Measurements from ENCODE around the gene ATG16L1.

ATG16L1 gene

DNA sequence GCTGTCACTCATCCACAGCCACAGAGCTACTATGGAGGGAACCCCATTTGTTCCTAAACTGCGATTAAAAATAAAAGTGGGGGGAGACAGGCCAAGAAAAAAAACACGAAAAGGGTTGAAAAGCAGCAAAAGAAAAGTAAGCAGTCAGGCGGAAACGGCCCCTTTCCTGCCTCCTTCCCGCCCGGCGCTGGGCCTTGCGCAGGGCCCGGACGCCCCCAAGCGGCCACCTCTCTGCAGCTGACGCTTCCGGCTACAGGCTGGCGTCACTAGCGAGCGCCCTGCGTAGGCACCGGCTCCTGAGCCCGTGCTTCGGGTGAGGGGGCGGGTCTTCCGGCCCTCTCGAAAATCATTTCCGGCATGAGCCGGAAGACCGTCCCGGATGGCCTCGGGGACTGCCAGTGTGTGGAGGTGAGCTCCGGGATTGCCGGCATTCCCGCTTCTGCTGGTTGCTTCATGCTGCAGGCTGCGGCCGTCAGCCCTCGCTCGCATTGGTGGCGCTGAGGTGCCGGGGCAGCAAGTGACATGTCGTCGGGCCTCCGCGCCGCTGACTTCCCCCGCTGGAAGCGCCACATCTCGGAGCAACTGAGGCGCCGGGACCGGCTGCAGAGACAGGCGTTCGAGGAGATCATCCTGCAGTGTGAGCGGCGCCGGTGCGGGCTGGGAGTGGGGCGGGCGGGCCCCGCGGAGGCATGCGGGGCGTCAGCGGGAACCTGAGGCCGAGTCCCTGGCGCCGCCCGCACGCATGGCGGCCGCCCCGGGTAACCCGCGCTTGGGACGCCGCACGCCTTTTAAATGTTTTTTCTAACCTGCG, at the start of gene ATG16L1:
ATG16L1 (plus strand) TSS at position 368 of the 811 bp plus-strand sequence; CDS start at position 523, 155 bp downstream.
- peaks cover 22 to 24% of the 10 kb centered on the region in 2 donors for H3K4me1 ChIP-seq (ENCODE audit: control insufficient read depth in 1 of 2, insufficient read depth in 2 of 2, low read length in 2 of 2)
- peak within 1 kb of the TSS; percentile 73 for H3K27ac ChIP-seq (ENCODE audit: low read depth, low read length)
- H3K36me3 ChIP-seq (ENCODE audit: control insufficient read depth in 1 of 2, insufficient read depth in 2 of 2, low read length in 2 of 2), result peaks cover 6 to 15% of the 10 kb centered on the region in 2 donors
- peak within 1 kb of the TSS; percentile 87 to 96 for H3K4me3 ChIP-seq (ENCODE audit: low read depth in 1 of 2, low read length in 2 of 2)
- no peaks in the 10 kb centered on the region for H3K9me3 ChIP-seq (ENCODE audit: control insufficient read depth in 1 of 2, low read length in 2 of 2)
- peak within 1 kb of the TSS; percentile 67 to 81 for H3K9ac ChIP-seq (ENCODE audit: low read depth in 1 of 2, low read length in 2 of 2)
- no peaks in the 10 kb centered on the region for H3K27me3 ChIP-seq (ENCODE audit: control insufficient read depth in 1 of 2, insufficient read depth in 2 of 2, low read length in 2 of 2)

DNA sequence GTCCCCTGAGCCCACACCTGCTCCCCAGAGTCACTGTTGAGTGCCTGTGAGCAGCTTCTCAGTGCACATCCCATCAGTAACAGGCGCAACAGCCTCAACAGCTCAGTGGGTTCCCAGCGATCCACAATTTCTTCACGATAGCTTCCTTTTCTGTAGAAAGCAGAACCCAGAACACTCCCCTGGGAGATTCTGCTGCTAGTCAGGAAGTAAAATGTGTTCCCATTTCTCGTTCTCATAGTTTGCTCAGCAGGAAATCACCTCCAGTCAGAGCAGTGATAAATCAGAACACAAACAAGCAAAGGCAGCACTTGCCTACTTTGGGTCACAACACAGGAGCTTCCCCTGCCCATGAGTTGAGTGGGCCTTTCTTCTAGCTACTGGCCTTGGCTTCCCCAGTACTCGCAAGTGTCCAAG, 48.9 kb upstream of the ATG16L1 start:
- Histone ChIP-seq H3K9ac (ENCODE audit: low read depth in 1 of 2, low read length in 2 of 2) (no peak overlapping the region), H3K36me3 (ENCODE audit: control insufficient read depth in 1 of 2, insufficient read depth in 2 of 2, low read length in 2 of 2) (peaks cover 0 to 37% of the 10 kb centered on the region in 2 donors), H3K9me3 (ENCODE audit: control insufficient read depth in 1 of 2, low read length in 2 of 2) (peaks cover 7 to 8% of the 10 kb centered on the region in 2 donors), H3K27ac (ENCODE audit: low read depth, low read length) (no peak overlapping the region), H3K27me3 (ENCODE audit: control insufficient read depth in 1 of 2, insufficient read depth in 2 of 2, low read length in 2 of 2) (no peaks in the 10 kb centered on the region), H3K4me1 (ENCODE audit: control insufficient read depth in 1 of 2, insufficient read depth in 2 of 2, low read length in 2 of 2) (no peaks in the 10 kb centered on the region), H3K4me3 (ENCODE audit: low read depth in 1 of 2, low read length in 2 of 2) (no peak overlapping the region)

DNA sequence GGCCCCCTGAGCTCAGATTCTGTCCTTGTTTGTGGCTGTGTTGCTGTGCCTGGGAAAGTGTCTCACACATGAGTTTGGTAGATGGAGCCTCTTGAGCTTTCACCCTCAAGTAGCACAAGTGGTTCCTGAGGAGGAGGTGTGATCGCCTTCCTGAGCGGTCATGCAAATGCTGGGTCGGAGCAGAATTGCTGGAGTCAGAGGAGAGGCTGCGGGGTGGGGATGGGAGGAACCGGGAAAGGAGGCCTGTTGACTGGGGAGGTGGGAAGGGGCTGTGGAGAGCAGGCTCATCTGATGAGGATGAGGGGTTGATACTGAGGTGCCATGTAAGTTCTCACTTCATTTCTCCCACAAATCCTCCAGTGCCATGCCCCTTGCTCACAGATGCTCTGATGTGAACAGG, 48.4 kb upstream of the ATG16L1 start:
- no peak overlapping the region for H3K9ac ChIP-seq (ENCODE audit: low read depth in 1 of 2, low read length in 2 of 2)
- peaks cover 7 to 8% of the 10 kb centered on the region in 2 donors for H3K9me3 ChIP-seq (ENCODE audit: control insufficient read depth in 1 of 2, low read length in 2 of 2)
- no peak overlapping the region for H3K27ac ChIP-seq (ENCODE audit: low read depth, low read length)
- H3K4me3 ChIP-seq (ENCODE audit: low read depth in 1 of 2, low read length in 2 of 2), result no peak overlapping the region
- no peaks in the 10 kb centered on the region for H3K27me3 ChIP-seq (ENCODE audit: control insufficient read depth in 1 of 2, insufficient read depth in 2 of 2, low read length in 2 of 2)
- H3K36me3 ChIP-seq (ENCODE audit: control insufficient read depth in 1 of 2, insufficient read depth in 2 of 2, low read length in 2 of 2), result peaks cover 0 to 32% of the 10 kb centered on the region in 2 donors
- H3K4me1 ChIP-seq (ENCODE audit: control insufficient read depth in 1 of 2, insufficient read depth in 2 of 2, low read length in 2 of 2), result no peaks in the 10 kb centered on the region

DNA sequence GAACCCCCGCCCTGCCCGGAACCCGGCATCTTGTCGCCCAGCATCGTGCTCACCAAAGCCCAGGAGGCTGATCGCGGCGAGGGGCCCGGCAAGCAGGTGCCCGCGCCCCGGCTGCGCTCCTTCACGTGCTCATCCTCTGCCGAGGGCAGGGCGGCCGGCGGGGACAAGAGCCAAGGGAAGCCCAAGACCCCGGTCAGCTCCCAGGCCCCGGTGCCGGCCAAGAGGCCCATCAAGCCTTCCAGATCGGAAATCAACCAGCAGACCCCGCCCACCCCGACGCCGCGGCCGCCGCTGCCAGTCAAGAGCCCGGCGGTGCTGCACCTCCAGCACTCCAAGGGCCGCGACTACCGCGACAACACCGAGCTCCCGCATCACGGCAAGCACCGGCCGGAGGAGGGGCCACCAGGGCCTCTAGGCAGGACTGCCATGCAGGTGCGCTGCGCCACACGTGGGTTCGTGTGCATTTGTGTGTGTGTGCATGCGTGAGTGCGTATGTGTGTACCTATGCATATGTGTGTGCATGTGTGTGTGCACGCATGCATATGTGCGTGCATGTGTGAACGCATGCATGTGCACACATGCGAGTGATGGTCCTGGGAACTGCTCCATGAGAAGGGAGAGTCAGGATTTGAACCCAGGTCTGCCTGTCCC, 47.1 kb upstream of the ATG16L1 start:
- H3K36me3 ChIP-seq (ENCODE audit: control insufficient read depth in 1 of 2, insufficient read depth in 2 of 2, low read length in 2 of 2), result peaks cover 0 to 30% of the 10 kb centered on the region in 2 donors
- H3K9ac ChIP-seq (ENCODE audit: low read depth in 1 of 2, low read length in 2 of 2), result no peak overlapping the region
- H3K4me3 ChIP-seq (ENCODE audit: low read depth in 1 of 2, low read length in 2 of 2), result no peak overlapping the region
- H3K4me1 ChIP-seq (ENCODE audit: control insufficient read depth in 1 of 2, insufficient read depth in 2 of 2, low read length in 2 of 2), result no peaks in the 10 kb centered on the region
- H3K27ac ChIP-seq (ENCODE audit: low read depth, low read length), result no peak overlapping the region
- H3K9me3 ChIP-seq (ENCODE audit: control insufficient read depth in 1 of 2, low read length in 2 of 2), result peaks cover 7 to 8% of the 10 kb centered on the region in 2 donors
- no peaks in the 10 kb centered on the region for H3K27me3 ChIP-seq (ENCODE audit: control insufficient read depth in 1 of 2, insufficient read depth in 2 of 2, low read length in 2 of 2)

DNA sequence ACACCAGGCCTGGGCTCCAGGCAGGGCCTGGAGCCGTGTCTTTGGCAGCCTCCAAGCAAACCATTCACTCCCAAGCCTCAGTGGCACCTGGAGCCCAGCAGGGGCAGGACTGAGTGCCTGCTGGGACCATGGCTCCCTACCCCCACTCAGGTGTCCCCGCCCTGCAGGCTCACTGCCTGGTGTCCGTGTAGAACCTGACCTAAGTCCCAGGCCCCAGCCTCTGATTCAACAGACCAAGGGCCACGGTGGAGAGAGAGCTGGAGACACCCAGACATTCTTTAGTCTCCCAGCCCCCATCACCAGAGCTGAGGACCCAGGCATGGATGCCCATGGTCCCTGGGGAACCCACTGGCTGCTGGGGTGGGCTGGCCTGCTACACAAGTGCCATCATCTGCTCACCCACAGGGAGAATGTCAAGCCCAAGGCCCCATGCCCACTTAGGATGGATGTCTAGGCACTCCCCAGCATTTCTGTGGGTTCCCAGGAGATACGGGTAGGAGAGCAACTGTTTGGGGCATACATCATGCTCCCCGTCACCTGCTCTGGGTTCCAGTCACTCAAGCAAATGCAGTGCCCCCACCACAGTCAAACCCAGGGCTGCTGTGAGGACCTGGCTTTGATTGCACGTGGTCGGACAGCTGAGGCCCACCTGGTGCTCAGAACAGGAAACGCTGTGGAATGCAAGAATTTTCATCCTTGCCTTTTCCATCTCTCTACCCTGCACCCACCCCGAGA, 42.9 kb upstream of the ATG16L1 start:
- Histone ChIP-seq H3K27me3 (ENCODE audit: control insufficient read depth in 1 of 2, insufficient read depth in 2 of 2, low read length in 2 of 2) (no peaks in the 10 kb centered on the region), H3K36me3 (ENCODE audit: control insufficient read depth in 1 of 2, insufficient read depth in 2 of 2, low read length in 2 of 2) (peaks cover 0 to 10% of the 10 kb centered on the region in 2 donors), H3K9ac (ENCODE audit: low read depth in 1 of 2, low read length in 2 of 2) (no peak overlapping the region), H3K4me3 (ENCODE audit: low read depth in 1 of 2, low read length in 2 of 2) (no peak overlapping the region), H3K4me1 (ENCODE audit: control insufficient read depth in 1 of 2, insufficient read depth in 2 of 2, low read length in 2 of 2) (peaks cover 4 to 7% of the 10 kb centered on the region in 2 donors), H3K9me3 (ENCODE audit: control insufficient read depth in 1 of 2, low read length in 2 of 2) (no peaks in the 10 kb centered on the region), H3K27ac (ENCODE audit: low read depth, low read length) (no peak overlapping the region)

DNA sequence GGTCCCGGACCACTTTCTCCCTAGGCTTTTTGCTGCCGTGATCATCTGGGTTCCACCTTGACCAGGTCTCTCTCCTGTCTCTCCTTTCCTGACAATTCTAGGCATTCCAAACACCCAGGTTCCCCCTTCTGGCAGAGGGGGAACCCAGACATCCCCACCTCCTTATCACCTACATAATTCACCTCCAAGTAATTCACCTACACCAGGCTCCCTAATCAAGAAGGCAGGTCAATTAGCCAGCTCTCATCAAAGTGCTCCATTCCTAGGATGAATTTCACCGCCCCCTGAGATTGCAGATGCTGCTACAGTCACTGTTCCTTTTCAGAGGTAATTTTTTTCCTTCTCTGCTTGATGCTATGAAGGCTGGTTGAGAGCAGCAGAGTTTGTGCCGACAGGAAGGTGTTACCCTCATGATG, 42.3 kb upstream of the ATG16L1 start:
- Histone ChIP-seq H3K27me3 (ENCODE audit: control insufficient read depth in 1 of 2, insufficient read depth in 2 of 2, low read length in 2 of 2) (no peaks in the 10 kb centered on the region), H3K4me1 (ENCODE audit: control insufficient read depth in 1 of 2, insufficient read depth in 2 of 2, low read length in 2 of 2) (peaks cover 4 to 7% of the 10 kb centered on the region in 2 donors), H3K9me3 (ENCODE audit: control insufficient read depth in 1 of 2, low read length in 2 of 2) (no peaks in the 10 kb centered on the region), H3K27ac (ENCODE audit: low read depth, low read length) (no peak overlapping the region), H3K4me3 (ENCODE audit: low read depth in 1 of 2, low read length in 2 of 2) (no peak overlapping the region), H3K9ac (ENCODE audit: low read depth in 1 of 2, low read length in 2 of 2) (no peak overlapping the region), H3K36me3 (ENCODE audit: control insufficient read depth in 1 of 2, insufficient read depth in 2 of 2, low read length in 2 of 2) (peaks cover 0 to 10% of the 10 kb centered on the region in 2 donors)

DNA sequence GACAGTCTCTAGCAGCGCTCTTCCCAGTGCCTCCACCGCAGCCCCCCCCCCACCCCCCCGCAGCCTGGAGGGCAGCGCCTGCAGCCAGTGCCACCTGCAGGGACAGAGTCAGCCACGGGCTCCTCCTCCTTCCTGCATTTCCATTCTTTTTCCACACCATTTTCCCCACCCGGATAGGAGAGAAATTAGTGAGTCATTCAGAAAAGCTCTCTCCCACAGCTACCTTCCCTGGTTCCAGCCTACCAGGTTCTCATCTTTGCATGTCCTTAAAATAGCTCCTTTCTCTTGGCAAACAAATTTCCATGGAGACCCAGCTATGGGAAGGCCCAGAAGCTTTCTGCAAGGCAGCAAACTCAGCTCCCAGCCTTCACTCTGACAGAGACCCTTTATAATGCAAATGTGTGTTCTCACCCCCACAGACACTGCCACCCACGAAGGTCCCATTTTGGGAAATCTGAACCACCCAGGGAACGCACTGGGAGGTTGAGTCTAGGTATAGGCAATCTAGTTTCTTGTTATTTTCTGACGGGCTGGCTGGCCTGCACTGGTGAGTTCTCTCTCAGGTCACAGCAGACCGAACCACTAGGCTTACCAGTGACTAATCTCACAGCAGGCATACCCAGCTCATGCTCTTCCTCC, 41.8 kb upstream of the ATG16L1 start:
- H3K4me1 ChIP-seq (ENCODE audit: control insufficient read depth in 1 of 2, insufficient read depth in 2 of 2, low read length in 2 of 2), result peaks cover 4 to 7% of the 10 kb centered on the region in 2 donors
- no peak overlapping the region for H3K27ac ChIP-seq (ENCODE audit: low read depth, low read length)
- no peak overlapping the region for H3K4me3 ChIP-seq (ENCODE audit: low read depth in 1 of 2, low read length in 2 of 2)
- H3K9me3 ChIP-seq (ENCODE audit: control insufficient read depth in 1 of 2, low read length in 2 of 2), result no peaks in the 10 kb centered on the region
- H3K27me3 ChIP-seq (ENCODE audit: control insufficient read depth in 1 of 2, insufficient read depth in 2 of 2, low read length in 2 of 2), result no peaks in the 10 kb centered on the region
- peaks cover 0 to 7% of the 10 kb centered on the region in 2 donors for H3K36me3 ChIP-seq (ENCODE audit: control insufficient read depth in 1 of 2, insufficient read depth in 2 of 2, low read length in 2 of 2)
- H3K9ac ChIP-seq (ENCODE audit: low read depth in 1 of 2, low read length in 2 of 2), result no peak overlapping the region

DNA sequence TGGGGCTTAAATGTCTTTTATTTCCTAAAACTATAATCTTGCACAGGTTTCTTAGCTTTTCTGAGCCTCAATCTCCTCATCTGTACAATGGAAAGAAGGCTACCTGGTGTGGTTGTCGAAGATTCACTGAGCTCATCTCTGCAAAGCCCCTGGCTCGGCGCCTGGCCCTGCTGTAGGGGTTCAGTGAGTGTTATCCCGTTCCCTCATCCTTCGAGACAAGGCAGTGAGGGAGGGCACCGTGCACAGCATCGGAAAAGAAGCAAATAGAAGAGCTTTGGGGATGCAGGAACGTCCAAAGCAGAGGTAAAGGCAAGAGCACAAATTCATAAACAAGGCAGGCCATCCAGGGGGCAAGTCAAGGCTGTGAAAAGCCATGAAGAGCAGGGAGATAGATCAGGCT, 41.2 kb upstream of the ATG16L1 start:
- no peaks in the 10 kb centered on the region for H3K9me3 ChIP-seq (ENCODE audit: control insufficient read depth in 1 of 2, low read length in 2 of 2)
- peaks cover 4 to 7% of the 10 kb centered on the region in 2 donors for H3K4me1 ChIP-seq (ENCODE audit: control insufficient read depth in 1 of 2, insufficient read depth in 2 of 2, low read length in 2 of 2)
- no peak overlapping the region for H3K4me3 ChIP-seq (ENCODE audit: low read depth in 1 of 2, low read length in 2 of 2)
- no peaks in the 10 kb centered on the region for H3K27me3 ChIP-seq (ENCODE audit: control insufficient read depth in 1 of 2, insufficient read depth in 2 of 2, low read length in 2 of 2)
- no peak overlapping the region for H3K9ac ChIP-seq (ENCODE audit: low read depth in 1 of 2, low read length in 2 of 2)
- H3K27ac ChIP-seq (ENCODE audit: low read depth, low read length), result no peak overlapping the region
- peaks cover 0 to 4% of the 10 kb centered on the region in 2 donors for H3K36me3 ChIP-seq (ENCODE audit: control insufficient read depth in 1 of 2, insufficient read depth in 2 of 2, low read length in 2 of 2)

DNA sequence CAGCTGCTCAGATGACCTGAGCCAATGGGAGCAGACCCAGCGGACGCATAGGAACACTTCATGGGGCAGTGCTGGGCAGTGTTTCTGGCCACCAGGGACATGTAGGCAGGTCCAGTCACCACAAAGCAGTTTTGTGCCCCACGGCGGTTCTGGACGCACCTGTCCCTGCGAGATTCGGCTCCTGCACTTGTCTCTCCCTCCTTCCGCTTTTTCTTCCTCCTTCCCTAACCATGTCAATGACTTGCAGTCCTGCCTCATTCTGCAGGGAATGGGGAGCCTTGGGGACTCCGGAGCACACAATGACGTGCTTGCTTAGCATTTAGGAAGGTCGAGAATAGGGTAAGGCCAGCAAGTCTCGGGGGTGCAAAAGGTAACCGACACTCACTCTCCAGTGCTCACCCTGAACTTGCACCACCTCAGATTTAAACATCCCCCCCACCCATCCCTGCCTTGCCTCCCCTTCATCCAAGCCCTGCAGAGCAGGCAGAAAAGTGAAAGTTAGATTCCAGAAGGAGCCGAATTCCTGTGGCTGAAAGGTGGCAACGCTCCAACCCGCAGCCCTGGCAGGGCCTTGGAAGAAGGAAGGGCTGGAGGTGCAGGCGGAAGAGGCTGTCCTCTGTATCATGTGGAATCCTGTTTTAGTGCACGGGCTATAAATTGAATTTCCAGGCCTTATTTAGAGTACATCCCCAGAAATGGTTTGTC, 40.5 kb upstream of the ATG16L1 start:
- no peak overlapping the region for H3K9ac ChIP-seq (ENCODE audit: low read depth in 1 of 2, low read length in 2 of 2)
- peaks cover 4 to 7% of the 10 kb centered on the region in 2 donors for H3K4me1 ChIP-seq (ENCODE audit: control insufficient read depth in 1 of 2, insufficient read depth in 2 of 2, low read length in 2 of 2)
- H3K27me3 ChIP-seq (ENCODE audit: control insufficient read depth in 1 of 2, insufficient read depth in 2 of 2, low read length in 2 of 2), result no peaks in the 10 kb centered on the region
- no peaks in the 10 kb centered on the region for H3K9me3 ChIP-seq (ENCODE audit: control insufficient read depth in 1 of 2, low read length in 2 of 2)
- no peak overlapping the region for H3K4me3 ChIP-seq (ENCODE audit: low read depth in 1 of 2, low read length in 2 of 2)
- no peak overlapping the region for H3K27ac ChIP-seq (ENCODE audit: low read depth, low read length)
- H3K36me3 ChIP-seq (ENCODE audit: control insufficient read depth in 1 of 2, insufficient read depth in 2 of 2, low read length in 2 of 2), result peaks cover 0 to 4% of the 10 kb centered on the region in 2 donors

Measured in duodenal mucosa (tissue), 2 donors.